B cell (primary cell): ENCODE results near the gene CFAP221. TPM values are rescaled to one million over a fixed set of nuclear protein-coding genes. Genes with fewer than 3 reads are reported as not detected.

Experiments used
- ATAC-seq: fragments of 200-7000 bp; cut with Tn5 transposase; one replicate; pipeline ENCODE4 v1.10.0; 2021; ENCODE audit warnings: low read depth, mild to moderate bottlenecking, moderate number of reproducible peaks, moderate library complexity
- CTCF ChIA-PET: fragments of 350-600 bp; sonication (Branson Sonifier 250); formaldehyde crosslinking; loops from one replicate; lab custom pipeline; 2021; ENCODE audit warnings: antibody characterized with exemption, inconsistent platforms; lab: Charles Lee
- POLR2A ChIA-PET: fragments of 350-600 bp; sonication (Branson Sonifier 250); formaldehyde crosslinking; loops from one replicate; lab custom pipeline; 2021; ENCODE audit warnings: antibody characterized with exemption; lab: Charles Lee
- DNase-seq: peaks from one replicate; pipeline ENCODE4 v3.0.0; 2013
- H2AFZ ChIP-seq: 2 replicates; pipeline ENCODE4 v1.6.1; 2012; ENCODE audit warnings: mild to moderate bottlenecking, low read depth, low read length; ENCODE audit not compliant: insufficient read depth, poor library complexity, severe bottlenecking
- H3K27ac ChIP-seq, 2 donors: 1 replicate in 1 of 2; 2 replicates in 1 of 2; pipeline ENCODE4 v1.5.1; 2012 to 2013; ENCODE audit warnings: low read length in 2 of 2, mild to moderate bottlenecking in 2 of 2, moderate library complexity in 1 of 2
- H3K27me3 ChIP-seq, 4 experiments: fragments of 200-600 bp in 1 of 4; sonication (generic) in 1 of 4; replicated peaks in 1 of 4; 1 replicate in 2 of 4; 2 replicates in 2 of 4; pipeline versions ENCODE4 v1.6.1 to v1.7.0; 2013 to 2016; ENCODE audit warnings: low read length in 3 of 4, mild to moderate bottlenecking in 2 of 4, mixed read lengths in 1 of 4, moderate library complexity in 1 of 4; ENCODE audit not compliant: insufficient read depth in 4 of 4, control insufficient read depth in 3 of 4; ENCODE audit errors: control extremely low read depth in 1 of 4
- H3K36me3 ChIP-seq, 2 experiments: replicated peaks in 1 of 2; 1 replicate in 1 of 2; 2 replicates in 1 of 2; pipeline versions ENCODE4 v1.6.1 to v1.7.1; 2013; ENCODE audit warnings: low read length in 1 of 2; ENCODE audit not compliant: insufficient read depth in 2 of 2, control insufficient read depth in 1 of 2; ENCODE audit errors: control extremely low read depth in 1 of 2, extremely low read depth in 1 of 2
- H3K4me1 ChIP-seq, 2 donors: fragments of 200-600 bp in 1 of 2; sonication (generic) in 1 of 2; 1 replicate in 1 of 2; 2 replicates in 1 of 2; pipeline versions ENCODE4 v1.5.1 to v1.6.1; 2013 to 2017; ENCODE audit warnings: low read length in 2 of 2; ENCODE audit not compliant: control insufficient read depth in 2 of 2, insufficient read depth in 2 of 2
- H3K4me2 ChIP-seq: replicated peaks from 2 replicates; pipeline ENCODE3; 2012; ENCODE audit warnings: mild to moderate bottlenecking, low read depth, low read length; ENCODE audit not compliant: poor library complexity, severe bottlenecking
- H3K4me3 ChIP-seq, 5 experiments: fragments of 200-600 bp in 1 of 5; sonication (generic) in 1 of 5; 1 replicate in 3 of 5; 2 replicates in 2 of 5; pipeline versions ENCODE4 v1.5.1 to v1.7.0; 2011 to 2016; ENCODE audit warnings: low read length in 4 of 5, mild to moderate bottlenecking in 4 of 5, low read depth in 2 of 5, control low read depth in 1 of 5, moderate library complexity in 1 of 5; ENCODE audit not compliant: insufficient read depth in 1 of 5; ENCODE audit errors: control extremely low read depth in 1 of 5, extremely low read depth in 1 of 5
- H3K79me2 ChIP-seq: fragments of 200-600 bp; sonication (generic); one replicate; pipeline ENCODE4 v1.6.0; 2016; ENCODE audit warnings: low read length; ENCODE audit not compliant: control insufficient read depth, insufficient read depth
- H3K9ac ChIP-seq: fragments of 200-600 bp; sonication (generic); 2 replicates; pipeline ENCODE4 v1.6.1; 2017; ENCODE audit warnings: mild to moderate bottlenecking, low read length, moderate library complexity
- H3K9me3 ChIP-seq, 3 donors: one replicate each; pipeline versions ENCODE4 v1.6.1 to v1.7.1; 2013; ENCODE audit warnings: low read length in 2 of 3; ENCODE audit not compliant: control insufficient read depth in 2 of 3, insufficient read depth in 1 of 3; ENCODE audit errors: control extremely low read depth in 1 of 3
- H4K20me1 ChIP-seq: 2 replicates; pipeline ENCODE4 v1.6.0; 2012; ENCODE audit warnings: mild to moderate bottlenecking, low read length; ENCODE audit not compliant: insufficient read depth, control insufficient read depth, poor library complexity, severe bottlenecking
- H3K27ac Mint-ChIP-seq: one replicate; pipeline ENCODE4 v1.8.0; 2021; ENCODE audit warnings: mixed read lengths
- H3K27me3 Mint-ChIP-seq: one replicate; pipeline ENCODE4 v1.8.0; 2021; ENCODE audit warnings: mixed read lengths
- H3K4me1 Mint-ChIP-seq: one replicate; pipeline ENCODE4 v1.8.0; 2021; ENCODE audit warnings: mixed read lengths
- H3K4me3 Mint-ChIP-seq: one replicate; pipeline ENCODE4 v1.8.0; 2021; ENCODE audit warnings: mixed read lengths
- H3K9me3 Mint-ChIP-seq: one replicate; pipeline ENCODE4 v1.8.0; 2022; ENCODE audit warnings: mixed read lengths; ENCODE audit not compliant: insufficient read depth
- EZH2 ChIP-seq: IDR thresholded peaks from 2 replicates; pipeline ENCODE4 v1.6.1; 2012; ENCODE audit warnings: borderline replicate concordance, low read depth, mild to moderate bottlenecking, moderate library complexity, low read length; ENCODE audit not compliant: insufficient read depth, poor library complexity, severe bottlenecking
- WGBS: methylation state at CpG from one replicate; pipeline ENCODE4 v1.1.5; 2013; ENCODE audit warnings: missing lambda C conversion rate; ENCODE audit not compliant: insufficient coverage; 5-methylcytosine and 5-hydroxymethylcytosine counted together
- intact Hi-C: fragments of 100-400 bp; cut with micrococcal nuclease; formaldehyde crosslinking; loops from one replicate; pipeline ENCODE4 v1.10.0; 2022
- polyA plus RNA-seq: library from polyadenylated mRNA; depleted of rRNA; stranded (reverse); fragments of >200 nt; gene quantifications from 2 replicates; pipeline ENCODE4 v1.2.3, GENCODE V29; 2012
- total RNA-seq, 2 donors: library from RNA; stranded (reverse); fragments of 120-200 nt in 1 of 2; gene quantifications; 1 replicate in 1 of 2; 2 replicates in 1 of 2; pipeline versions ENCODE4 v1.2.3 to v1.2.4, GENCODE V29; 2013 to 2022
- TF ChIP-seq, protein P1 (sequence below): fragments of 200-600 bp; IDR thresholded peaks from one replicate; pipeline ENCODE4 v1.8.0; 2022; ENCODE audit warnings: antibody characterized with exemption, mild to moderate bottlenecking

Gene CFAP221
- total and polyA plus RNA-seq, 2 donors (not counting 1 experiment from before 2014, with no cell fraction given) = not detected

DNA sequence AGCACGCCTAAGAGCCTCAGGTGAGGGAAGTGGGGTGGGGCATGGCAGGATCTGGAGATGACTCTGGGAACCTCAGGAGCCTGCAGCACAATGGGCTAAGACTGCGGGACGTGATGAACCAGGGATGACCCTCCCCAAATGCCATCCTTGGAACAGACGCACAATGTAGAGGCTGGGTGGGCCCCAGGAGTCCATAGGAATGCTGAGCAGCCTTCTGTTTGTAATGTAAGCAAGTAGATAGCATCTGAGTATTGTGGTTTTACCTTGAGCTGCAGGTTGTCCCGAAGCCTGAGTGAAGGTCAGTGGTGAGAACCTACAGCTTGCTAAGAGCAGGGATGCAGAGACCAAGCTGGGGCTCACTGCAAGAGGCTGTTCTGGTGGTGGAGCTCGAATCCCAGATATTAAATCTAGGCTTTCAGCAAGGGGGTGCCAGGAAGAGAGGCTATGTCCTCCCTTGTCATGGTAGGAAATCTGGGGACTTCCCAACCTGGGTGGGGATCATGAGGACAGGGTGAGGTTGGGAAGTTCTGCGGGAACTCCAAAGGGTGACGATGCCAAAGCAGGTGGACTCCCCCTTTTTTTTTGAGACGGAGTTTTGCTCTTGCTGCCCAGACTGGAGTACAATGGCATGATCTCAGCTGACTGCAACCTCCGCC lies 25.7 kb upstream of the CFAP221 start:
- Mint-ChIP-seq H3K9me3 (no peaks in the 10 kb centered on the region), H3K27me3 (peaks cover 43% of the 10 kb centered on the region), H3K4me3 (no peak overlapping the region), H3K27ac (no peak overlapping the region), H3K4me1 (no peaks in the 10 kb centered on the region)
- Histone ChIP-seq H3K9ac (no peak overlapping the region), H3K79me2 (no peaks in the 10 kb centered on the region), H3K27ac (no peak overlapping the region), H2AFZ (no peak overlapping the region), H3K36me3 (no peaks in the 10 kb centered on the region), H3K27me3 (peaks cover 0 to 9% (median 6%) of the 10 kb centered on the region in 4 experiments), H4K20me1 (no peaks in the 10 kb centered on the region), H3K4me2 (no peak overlapping the region), H3K4me3 (no peak overlapping the region), H3K9me3 (peaks cover 0 to 10% (median 0%) of the 10 kb centered on the region in 3 donors), H3K4me1 (no peaks in the 10 kb centered on the region)
- intact Hi-C loops = no loop called here
- whole genome bisulfite sequencing = 77% methylated on average over 10 of the region's 10 CpGs
- CTCF ChIA-PET = no interaction called here
- ATAC-seq (no peak), DNase-seq (no peak)
- no peak for TF ChIP-seq EZH2
- TF ChIP-seq, protein P1, sequence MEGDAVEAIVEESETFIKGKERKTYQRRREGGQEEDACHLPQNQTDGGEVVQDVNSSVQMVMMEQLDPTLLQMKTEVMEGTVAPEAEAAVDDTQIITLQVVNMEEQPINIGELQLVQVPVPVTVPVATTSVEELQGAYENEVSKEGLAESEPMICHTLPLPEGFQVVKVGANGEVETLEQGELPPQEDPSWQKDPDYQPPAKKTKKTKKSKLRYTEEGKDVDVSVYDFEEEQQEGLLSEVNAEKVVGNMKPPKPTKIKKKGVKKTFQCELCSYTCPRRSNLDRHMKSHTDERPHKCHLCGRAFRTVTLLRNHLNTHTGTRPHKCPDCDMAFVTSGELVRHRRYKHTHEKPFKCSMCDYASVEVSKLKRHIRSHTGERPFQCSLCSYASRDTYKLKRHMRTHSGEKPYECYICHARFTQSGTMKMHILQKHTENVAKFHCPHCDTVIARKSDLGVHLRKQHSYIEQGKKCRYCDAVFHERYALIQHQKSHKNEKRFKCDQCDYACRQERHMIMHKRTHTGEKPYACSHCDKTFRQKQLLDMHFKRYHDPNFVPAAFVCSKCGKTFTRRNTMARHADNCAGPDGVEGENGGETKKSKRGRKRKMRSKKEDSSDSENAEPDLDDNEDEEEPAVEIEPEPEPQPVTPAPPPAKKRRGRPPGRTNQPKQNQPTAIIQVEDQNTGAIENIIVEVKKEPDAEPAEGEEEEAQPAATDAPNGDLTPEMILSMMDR = no peak
- POLR2A ChIA-PET = no interaction called here

DNA sequence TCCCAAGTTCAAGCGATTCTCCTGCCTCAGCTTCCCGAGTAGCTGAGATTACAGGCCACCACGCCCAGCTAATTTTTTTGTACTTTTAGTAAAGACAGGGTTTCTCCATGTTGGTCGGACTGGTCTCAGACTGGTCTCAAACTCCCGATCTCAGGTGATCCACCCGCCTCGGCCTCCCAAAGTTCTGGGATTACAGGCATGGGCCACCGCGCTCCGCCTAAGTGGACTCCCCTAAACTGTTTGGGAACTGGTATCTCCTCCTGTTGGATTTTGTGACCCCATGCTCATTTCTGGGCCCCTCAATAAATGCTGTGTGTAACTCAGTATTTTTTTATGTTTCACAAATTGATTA lies 25.2 kb upstream of the CFAP221 start:
- WGBS = 91% methylated on average over 7 of the region's 10 CpGs
- no peaks in the 10 kb centered on the region for H3K4me1 ChIP-seq
- H3K4me3 ChIP-seq = no peak overlapping the region
- no peak overlapping the region for H2AFZ ChIP-seq
- POLR2A ChIA-PET = no interaction called here
- H3K27ac ChIP-seq = no peak overlapping the region
- peaks cover 0 to 13% (median 5%) of the 10 kb centered on the region in 4 experiments for H3K27me3 ChIP-seq
- Mint-ChIP-seq H3K27ac (no peak overlapping the region), H3K9me3 (no peaks in the 10 kb centered on the region), H3K4me1 (no peaks in the 10 kb centered on the region), H3K27me3 (peaks cover 47% of the 10 kb centered on the region), H3K4me3 (no peak overlapping the region)
- no peaks in the 10 kb centered on the region for H3K79me2 ChIP-seq
- CTCF ChIA-PET = no interaction called here
- H4K20me1 ChIP-seq = no peaks in the 10 kb centered on the region
- intact Hi-C loops = no loop called here
- H3K9ac ChIP-seq = no peak overlapping the region
- H3K36me3 ChIP-seq = no peaks in the 10 kb centered on the region
- ATAC-seq = no peak
- H3K4me2 ChIP-seq = no peak overlapping the region
- H3K9me3 ChIP-seq = peaks cover 0 to 10% (median 0%) of the 10 kb centered on the region in 3 donors
- DNase-seq = no peak
- TF ChIP-seq, protein P1 = no peak
- no peak for TF ChIP-seq EZH2
